Keratinocyte (primary cell): ENCODE measurements around the gene TSC22D3. TPM values are rescaled to one million over a fixed set of nuclear protein-coding genes. Genes with fewer than 3 reads are reported as not detected.

Experiments used
- DNase-seq: peaks from one replicate; pipeline ENCODE4 v3.0.0-alpha.2; 2011; ENCODE audit warnings: low read depth, missing footprints, low spot score
- FAIRE-seq: peaks from 2 replicates; lab custom pipeline; 2011; peaks lifted over from hg19 to GRCh38; lab: Jason Lieb, UNC
- H2AFZ ChIP-seq: 2 replicates; pipeline ENCODE4 v1.6.0; 2012; ENCODE audit warnings: low read length, control low read depth, inconsistent platforms; ENCODE audit not compliant: control insufficient read depth
- H3K27ac ChIP-seq: 2 replicates; pipeline ENCODE4 v1.5.1; 2011; ENCODE audit warnings: low read length; ENCODE audit not compliant: control insufficient read depth, insufficient read depth
- H3K27me3 ChIP-seq: 3 replicates; pipeline ENCODE4 v1.6.0; 2011; ENCODE audit warnings: low read length; ENCODE audit not compliant: control insufficient read depth, insufficient read depth; ENCODE audit errors: extremely low read depth
- H3K36me3 ChIP-seq, 2 experiments: 2 replicates in 1 of 2; 3 replicates in 1 of 2; pipeline ENCODE4 v1.5.1; 2011; ENCODE audit warnings: low read length in 2 of 2, mild to moderate bottlenecking in 1 of 2; ENCODE audit not compliant: control insufficient read depth in 2 of 2, insufficient read depth in 2 of 2; ENCODE audit errors: extremely low read depth in 1 of 2
- H3K4me1 ChIP-seq: 3 replicates; pipeline ENCODE4 v1.5.1; 2011; ENCODE audit warnings: low read length; ENCODE audit not compliant: control insufficient read depth, insufficient read depth; ENCODE audit errors: extremely low read depth
- H3K4me2 ChIP-seq: 3 replicates; pipeline ENCODE4 v1.6.0; 2011; ENCODE audit warnings: low read depth, low read length; ENCODE audit not compliant: control insufficient read depth, insufficient read depth; ENCODE audit errors: extremely low read depth
- H3K4me3 ChIP-seq, 3 experiments: fragments of 200-600 bp in 1 of 3; sonication (generic) in 1 of 3; 2 replicates in 2 of 3; 3 replicates in 1 of 3; pipeline ENCODE4 v1.5.1; 2011 to 2016; ENCODE audit warnings: low read length in 3 of 3, mild to moderate bottlenecking in 3 of 3, control low read depth in 2 of 3, inconsistent platforms in 1 of 3, low read depth in 1 of 3, mixed read lengths in 1 of 3, mixed run types in 1 of 3, moderate library complexity in 1 of 3; ENCODE audit not compliant: control insufficient read depth in 2 of 3, insufficient read depth in 2 of 3; ENCODE audit errors: extremely low read depth in 1 of 3
- H3K79me2 ChIP-seq: 2 replicates; pipeline ENCODE4 v1.6.0; 2012; ENCODE audit warnings: low read length; ENCODE audit not compliant: control insufficient read depth, insufficient read depth
- H3K9ac ChIP-seq: 3 replicates; pipeline ENCODE4 v1.6.0; 2011; ENCODE audit warnings: low read length; ENCODE audit not compliant: control insufficient read depth, insufficient read depth; ENCODE audit errors: extremely low read depth
- H3K9me1 ChIP-seq: 3 replicates; pipeline ENCODE4 v1.6.0; 2011; ENCODE audit warnings: low read length; ENCODE audit not compliant: control insufficient read depth, insufficient read depth; ENCODE audit errors: extremely low read depth
- H3K9me3 ChIP-seq: 2 replicates; pipeline ENCODE4 v1.5.1; 2012; ENCODE audit warnings: low read depth, low read length; ENCODE audit not compliant: control insufficient read depth
- H4K20me1 ChIP-seq: 3 replicates; pipeline ENCODE4 v1.6.0; 2011; ENCODE audit warnings: low read length; ENCODE audit not compliant: control insufficient read depth, insufficient read depth; ENCODE audit errors: extremely low read depth
- CTCF ChIP-seq, 3 experiments: IDR thresholded peaks in 1 of 3; conservative IDR thresholded peaks in 1 of 3; optimal IDR thresholded peaks in 1 of 3; 2 replicates in 2 of 3; 3 replicates in 1 of 3; pipeline versions ENCODE3 to v1.5.1; 2011; ENCODE audit warnings: low read length in 3 of 3, mild to moderate bottlenecking in 3 of 3, moderate library complexity in 2 of 3, control low read depth in 1 of 3, inconsistent platforms in 1 of 3; ENCODE audit not compliant: insufficient read depth in 2 of 3; ENCODE audit errors: extremely low read depth in 1 of 3
- EZH2 ChIP-seq: IDR thresholded peaks from one replicate; pipeline ENCODE4 v1.6.1; 2012; ENCODE audit warnings: inconsistent platforms, mild to moderate bottlenecking, low read length, moderate library complexity
- dilution Hi-C: fragments of 300-500 bp; cut with MboI; formaldehyde crosslinking; loops from one replicate; pipeline ENCODE4 v1.7.0; 2020; ENCODE audit warnings: low sequenced_read_pairs; ENCODE audit not compliant: extremely low pct_ligation_motif_present
- polyA plus RNA-seq, 5 experiments: library from polyadenylated mRNA; depleted of rRNA in 3 of 5; stranded (reverse) in 3 of 5; stranded (forward) in 1 of 5; unstranded in 1 of 5; fragments of >200 nt; gene quantifications; 1 replicate in 1 of 5; 2 replicates in 3 of 5; 3 replicates in 1 of 5; pipeline versions ENCODE4 v1.2.1 to v1.2.3, GENCODE V29; 2011 to 2012; ENCODE audit warnings: missing spikeins in 2 of 5, low read depth in 1 of 5, low replicate concordance in 1 of 5

Gene TSC22D3
- polyA plus RNA-seq, 1 donor (not counting 4 experiments of a cell fraction or from before 2014, with no cell fraction given), result 48.5 TPM

DNA sequence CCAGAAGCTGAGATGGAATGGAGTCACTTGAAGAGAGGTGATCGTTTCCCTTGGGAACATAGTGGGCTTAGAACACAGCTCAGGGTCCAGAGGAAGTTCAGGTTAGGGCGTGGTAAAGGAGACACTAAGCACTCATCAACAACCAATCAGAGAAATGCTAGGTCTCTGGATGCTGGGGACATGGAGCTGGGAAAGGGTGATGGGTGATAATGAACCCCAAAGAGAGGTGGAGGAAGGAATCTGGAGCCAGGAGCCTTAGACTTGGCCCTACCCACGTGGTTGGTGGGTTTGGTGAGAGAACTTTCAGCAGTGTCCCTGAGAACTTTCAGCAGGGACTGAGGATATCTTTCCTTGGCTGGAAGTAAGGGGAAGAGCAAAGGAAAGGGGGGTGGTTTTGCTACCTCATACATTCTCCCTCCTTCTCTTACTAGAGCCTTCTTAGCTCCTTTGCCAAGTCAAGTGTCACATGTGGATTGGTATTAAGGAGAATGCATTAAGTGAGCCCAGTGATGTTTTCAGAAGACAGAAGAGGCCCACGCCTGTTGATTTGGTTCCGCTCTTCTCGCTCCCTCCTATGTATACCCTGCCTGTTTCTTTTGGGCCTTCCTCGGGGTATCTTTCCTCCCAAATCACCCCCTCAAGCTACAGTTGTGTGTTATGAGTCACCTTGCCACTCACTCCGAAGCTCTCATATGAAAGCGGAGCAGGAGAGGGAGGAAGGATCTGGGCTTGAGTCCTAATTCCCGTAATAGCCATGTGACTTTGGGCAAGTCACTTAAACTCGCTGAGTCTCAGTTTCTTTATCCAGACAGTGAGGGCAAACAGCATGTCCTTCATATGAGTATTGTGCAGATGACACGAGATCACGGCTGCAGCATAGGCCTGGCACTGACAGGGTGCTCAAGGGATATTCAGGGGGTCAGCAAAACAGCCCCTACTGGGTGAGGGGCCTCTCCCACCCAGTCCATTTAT lies 63.1 kb downstream of the TSC22D3 start:
- no peaks in the 10 kb centered on the region for H4K20me1 ChIP-seq
- H3K79me2 ChIP-seq, result no peaks in the 10 kb centered on the region
- DNase-seq (no peak), FAIRE-seq (no peak)
- H3K9me3 ChIP-seq, result no peaks in the 10 kb centered on the region
- peak overlapping the region; percentile 92 for H3K27ac ChIP-seq
- H3K27me3 ChIP-seq, result no peaks in the 10 kb centered on the region
- no peak overlapping the region for H3K4me2 ChIP-seq
- no peak overlapping the region for H3K9ac ChIP-seq
- no peak for TF ChIP-seq CTCF (optimal IDR thresholded peaks at IDR 0.05 in 1 of 3, IDR thresholded peaks at IDR 0.05 in 1 of 3, conservative IDR thresholded peaks at IDR 0.05 in 1 of 3; ENCODE audit: extremely low read depth in 1 of 3, insufficient read depth in 2 of 3, low read length in 3 of 3)
- no peak for TF ChIP-seq EZH2
- H3K4me1 ChIP-seq, result peaks cover 46% of the 10 kb centered on the region
- H2AFZ ChIP-seq, result no peak overlapping the region
- H3K4me3 ChIP-seq, result no peak overlapping the region
- peaks cover 0 to 16% of the 10 kb centered on the region in 2 experiments for H3K36me3 ChIP-seq
- H3K9me1 ChIP-seq, result no peaks in the 10 kb centered on the region
- dilution Hi-C loops, result no loop called here

DNA sequence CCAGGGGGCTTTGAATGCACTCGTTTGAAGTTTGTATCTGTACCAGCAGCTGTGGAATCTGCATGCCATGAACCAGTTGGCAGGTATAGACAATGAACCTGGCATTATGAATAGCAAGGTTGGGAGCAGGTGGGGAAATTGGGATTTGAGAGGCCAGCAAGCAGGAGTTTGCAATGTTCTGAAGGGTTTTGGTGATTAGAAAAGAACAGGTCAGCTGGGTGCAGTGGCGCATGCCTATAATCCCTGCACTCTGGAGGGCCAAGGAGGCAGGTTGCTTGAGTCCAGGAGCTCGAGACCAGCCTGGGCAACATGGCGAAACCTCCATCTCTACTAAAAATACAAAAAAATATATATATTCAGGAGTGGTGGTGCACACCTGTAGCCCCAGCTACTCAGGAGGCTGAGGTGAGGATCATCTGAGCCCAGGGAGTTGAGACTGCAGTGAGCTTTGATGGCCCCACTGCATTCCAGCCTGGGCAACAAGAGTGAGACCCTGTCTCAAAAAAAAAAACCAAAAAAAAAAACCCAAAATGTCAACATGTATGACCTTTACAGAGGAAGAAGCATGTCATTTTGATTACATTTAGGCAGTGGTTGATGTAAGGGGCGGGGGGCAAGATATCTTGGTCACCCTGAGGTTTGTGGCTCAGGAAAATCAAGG lies 63.9 kb downstream of the TSC22D3 start:
- H3K9ac ChIP-seq, result peak overlapping the region; percentile 30
- H3K36me3 ChIP-seq, result peaks cover 0 to 16% of the 10 kb centered on the region in 2 experiments
- peak overlapping the region; percentile 20 for H3K4me2 ChIP-seq
- no peak overlapping the region for H2AFZ ChIP-seq
- peaks cover 40% of the 10 kb centered on the region for H3K4me1 ChIP-seq
- H3K9me3 ChIP-seq, result no peaks in the 10 kb centered on the region
- no peak for TF ChIP-seq EZH2
- no peak for TF ChIP-seq CTCF (optimal IDR thresholded peaks at IDR 0.05 in 1 of 3, IDR thresholded peaks at IDR 0.05 in 1 of 3, conservative IDR thresholded peaks at IDR 0.05 in 1 of 3; ENCODE audit: extremely low read depth in 1 of 3, insufficient read depth in 2 of 3, low read length in 3 of 3)
- FAIRE-seq (no peak), DNase-seq (no peak)
- H3K79me2 ChIP-seq, result no peaks in the 10 kb centered on the region
- H3K27ac ChIP-seq, result peak overlapping the region; percentile 92
- H3K4me3 ChIP-seq, result no peak overlapping the region
- no peaks in the 10 kb centered on the region for H4K20me1 ChIP-seq
- no peaks in the 10 kb centered on the region for H3K9me1 ChIP-seq
- dilution Hi-C loops, result no loop called here
- H3K27me3 ChIP-seq, result no peaks in the 10 kb centered on the region
